Measurements from ENCODE around the gene CCDC154. TPM values are rescaled to one million over a fixed set of nuclear protein-coding genes. Genes with fewer than 3 reads are reported as not detected.

Gene CCDC154
- total and polyA plus RNA-seq, 2 experiments from 2014 or later = 0.31 TPM; not detected in 1

DNA sequence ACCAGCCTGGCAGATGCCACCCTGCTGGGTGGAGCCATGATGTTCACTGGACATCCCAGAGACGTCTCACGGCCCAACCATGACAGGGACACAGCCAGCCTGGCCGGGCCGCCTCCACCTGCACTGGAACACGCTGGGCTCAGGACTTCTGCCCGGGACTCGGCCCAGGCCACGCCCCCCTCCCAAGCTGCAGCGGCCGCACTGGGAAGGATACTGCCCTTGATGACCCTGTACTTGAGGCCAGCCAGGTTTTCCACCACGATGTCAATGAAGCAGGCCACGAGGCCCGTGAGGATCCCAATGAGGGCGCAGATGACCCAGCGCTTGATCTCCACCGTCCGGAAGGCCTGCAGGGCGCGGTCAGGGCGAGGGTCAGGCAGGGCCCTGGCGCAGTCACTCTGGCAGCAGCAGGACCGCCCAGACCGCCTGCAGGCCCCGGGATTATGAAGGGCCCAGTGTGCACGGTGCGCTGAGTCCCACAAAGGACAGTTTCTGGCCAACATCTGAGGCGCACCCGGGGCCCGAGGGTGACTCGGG is 16.3 kb upstream of the CCDC154 start:
- no peaks in the 10 kb centered on the region; the same call in 1 of the 2 replicates for H3K79me2 ChIP-seq (replicated peaks; ENCODE audit: insufficient read depth)
- no peaks in the 10 kb centered on the region for H3K27me3 ChIP-seq (ENCODE audit: insufficient read depth)
- no peaks in the 10 kb centered on the region for H3K4me1 ChIP-seq (ENCODE audit: insufficient read depth)
- H3K9me2 ChIP-seq (ENCODE audit: insufficient read depth) = no peaks in the 10 kb centered on the region
- H3K36me3 ChIP-seq (ENCODE audit: insufficient read depth) = no peaks in the 10 kb centered on the region
- no peaks in the 10 kb centered on the region for H3F3A ChIP-seq (replicated peaks; ENCODE audit: low read depth)
- TF ChIP-seq ZNF462 (CRISPR knock-in tag; IDR thresholded peaks at IDR 0.05) (no peak), POLR2AphosphoS5 (IDR thresholded peaks at IDR 0.05; ENCODE audit: low read depth) (no peak), NANOG (IDR thresholded peaks at IDR 0.05; ENCODE audit: borderline replicate concordance) (no peak), CREB1 (CRISPR knock-in tag; IDR thresholded peaks at IDR 0.05; ENCODE audit: low read depth) (no peak), ETS1 (IDR thresholded peaks at IDR 0.05) (no peak), EZH2 (IDR thresholded peaks at IDR 0.05; ENCODE audit: low read depth, unreplicated experiment) (no peak), ZNF114 (CRISPR knock-in tag; IDR thresholded peaks at IDR 0.05) (no peak), STAT1 (IDR thresholded peaks at IDR 0.05; ENCODE audit: unreplicated experiment) (no peak), JUNB (IDR thresholded peaks at IDR 0.05; ENCODE audit: unreplicated experiment) (no peak), ZNF331 (CRISPR knock-in tag; IDR thresholded peaks at IDR 0.05; ENCODE audit: low read depth) (no peak), EZH2phosphoT487 (IDR thresholded peaks at IDR 0.05; ENCODE audit: unreplicated experiment) (no peak)
- TF ChIP-seq, protein P1, sequence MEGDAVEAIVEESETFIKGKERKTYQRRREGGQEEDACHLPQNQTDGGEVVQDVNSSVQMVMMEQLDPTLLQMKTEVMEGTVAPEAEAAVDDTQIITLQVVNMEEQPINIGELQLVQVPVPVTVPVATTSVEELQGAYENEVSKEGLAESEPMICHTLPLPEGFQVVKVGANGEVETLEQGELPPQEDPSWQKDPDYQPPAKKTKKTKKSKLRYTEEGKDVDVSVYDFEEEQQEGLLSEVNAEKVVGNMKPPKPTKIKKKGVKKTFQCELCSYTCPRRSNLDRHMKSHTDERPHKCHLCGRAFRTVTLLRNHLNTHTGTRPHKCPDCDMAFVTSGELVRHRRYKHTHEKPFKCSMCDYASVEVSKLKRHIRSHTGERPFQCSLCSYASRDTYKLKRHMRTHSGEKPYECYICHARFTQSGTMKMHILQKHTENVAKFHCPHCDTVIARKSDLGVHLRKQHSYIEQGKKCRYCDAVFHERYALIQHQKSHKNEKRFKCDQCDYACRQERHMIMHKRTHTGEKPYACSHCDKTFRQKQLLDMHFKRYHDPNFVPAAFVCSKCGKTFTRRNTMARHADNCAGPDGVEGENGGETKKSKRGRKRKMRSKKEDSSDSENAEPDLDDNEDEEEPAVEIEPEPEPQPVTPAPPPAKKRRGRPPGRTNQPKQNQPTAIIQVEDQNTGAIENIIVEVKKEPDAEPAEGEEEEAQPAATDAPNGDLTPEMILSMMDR (conservative IDR thresholded peaks at IDR 0.05; ENCODE audit: low read depth in 2 of 2) = no peak
- TF ChIP-seq, protein P2, sequence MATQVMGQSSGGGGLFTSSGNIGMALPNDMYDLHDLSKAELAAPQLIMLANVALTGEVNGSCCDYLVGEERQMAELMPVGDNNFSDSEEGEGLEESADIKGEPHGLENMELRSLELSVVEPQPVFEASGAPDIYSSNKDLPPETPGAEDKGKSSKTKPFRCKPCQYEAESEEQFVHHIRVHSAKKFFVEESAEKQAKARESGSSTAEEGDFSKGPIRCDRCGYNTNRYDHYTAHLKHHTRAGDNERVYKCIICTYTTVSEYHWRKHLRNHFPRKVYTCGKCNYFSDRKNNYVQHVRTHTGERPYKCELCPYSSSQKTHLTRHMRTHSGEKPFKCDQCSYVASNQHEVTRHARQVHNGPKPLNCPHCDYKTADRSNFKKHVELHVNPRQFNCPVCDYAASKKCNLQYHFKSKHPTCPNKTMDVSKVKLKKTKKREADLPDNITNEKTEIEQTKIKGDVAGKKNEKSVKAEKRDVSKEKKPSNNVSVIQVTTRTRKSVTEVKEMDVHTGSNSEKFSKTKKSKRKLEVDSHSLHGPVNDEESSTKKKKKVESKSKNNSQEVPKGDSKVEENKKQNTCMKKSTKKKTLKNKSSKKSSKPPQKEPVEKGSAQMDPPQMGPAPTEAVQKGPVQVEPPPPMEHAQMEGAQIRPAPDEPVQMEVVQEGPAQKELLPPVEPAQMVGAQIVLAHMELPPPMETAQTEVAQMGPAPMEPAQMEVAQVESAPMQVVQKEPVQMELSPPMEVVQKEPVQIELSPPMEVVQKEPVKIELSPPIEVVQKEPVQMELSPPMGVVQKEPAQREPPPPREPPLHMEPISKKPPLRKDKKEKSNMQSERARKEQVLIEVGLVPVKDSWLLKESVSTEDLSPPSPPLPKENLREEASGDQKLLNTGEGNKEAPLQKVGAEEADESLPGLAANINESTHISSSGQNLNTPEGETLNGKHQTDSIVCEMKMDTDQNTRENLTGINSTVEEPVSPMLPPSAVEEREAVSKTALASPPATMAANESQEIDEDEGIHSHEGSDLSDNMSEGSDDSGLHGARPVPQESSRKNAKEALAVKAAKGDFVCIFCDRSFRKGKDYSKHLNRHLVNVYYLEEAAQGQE (IDR thresholded peaks at IDR 0.05; ENCODE audit: unreplicated experiment) = no peak
- peaks cover 8% of the 10 kb centered on the region for H3K36me3 Mint-ChIP-seq (ENCODE audit: low read depth)
- H3K9me3 Mint-ChIP-seq = no peaks in the 10 kb centered on the region
- no peak overlapping the region for H2AFZ ChIP-seq
- H3K27me3 Mint-ChIP-seq (ENCODE audit: insufficient read depth, low read depth, poor library complexity) = no peaks in the 10 kb centered on the region
- H3K4me3 ChIP-seq = no peak overlapping the region
- H3K4me1 Mint-ChIP-seq = no peaks in the 10 kb centered on the region; the same call in 2 of the 3 replicates
- H3K27ac Mint-ChIP-seq = no peak overlapping the region
- H3K27ac ChIP-seq (ENCODE audit: low read depth) = no peak overlapping the region
- no peak for ATAC-seq
- peaks cover 4% of the 10 kb centered on the region for H4K20me1 ChIP-seq (replicated peaks; ENCODE audit: insufficient read depth)
- DNase-seq (ENCODE audit: low spot score) = no peak
- H3K4me2 ChIP-seq = no peak overlapping the region
- no peak overlapping the region for H3K4me3 Mint-ChIP-seq

All from GM23338 (cell line).